Mammary epithelial cell (primary cell): ENCODE measurements around the gene EN2.

Source experiments
- EZH2 ChIP-seq: IDR thresholded peaks from 2 replicates; pipeline ENCODE4 v1.6.1; 2012; ENCODE audit warnings: low read length, inconsistent platforms, borderline replicate concordance
- TF ChIP-seq, protein P1 (sequence below), 2 donors: IDR thresholded peaks in 1 of 2; conservative IDR thresholded peaks in 1 of 2; 2 replicates each; pipeline ENCODE4 v1.5.1; 2011 to 2012; ENCODE audit warnings: inconsistent platforms in 2 of 2, low read length in 2 of 2, mild to moderate bottlenecking in 2 of 2, control low read depth in 1 of 2, low read depth in 1 of 2; ENCODE audit not compliant: insufficient read depth in 1 of 2; ENCODE audit errors: extremely low read depth in 1 of 2

GRCh38 chr7:155493744-155494538 is 36.0 kb downstream of the EN2 start:
- TF ChIP-seq, protein P1, sequence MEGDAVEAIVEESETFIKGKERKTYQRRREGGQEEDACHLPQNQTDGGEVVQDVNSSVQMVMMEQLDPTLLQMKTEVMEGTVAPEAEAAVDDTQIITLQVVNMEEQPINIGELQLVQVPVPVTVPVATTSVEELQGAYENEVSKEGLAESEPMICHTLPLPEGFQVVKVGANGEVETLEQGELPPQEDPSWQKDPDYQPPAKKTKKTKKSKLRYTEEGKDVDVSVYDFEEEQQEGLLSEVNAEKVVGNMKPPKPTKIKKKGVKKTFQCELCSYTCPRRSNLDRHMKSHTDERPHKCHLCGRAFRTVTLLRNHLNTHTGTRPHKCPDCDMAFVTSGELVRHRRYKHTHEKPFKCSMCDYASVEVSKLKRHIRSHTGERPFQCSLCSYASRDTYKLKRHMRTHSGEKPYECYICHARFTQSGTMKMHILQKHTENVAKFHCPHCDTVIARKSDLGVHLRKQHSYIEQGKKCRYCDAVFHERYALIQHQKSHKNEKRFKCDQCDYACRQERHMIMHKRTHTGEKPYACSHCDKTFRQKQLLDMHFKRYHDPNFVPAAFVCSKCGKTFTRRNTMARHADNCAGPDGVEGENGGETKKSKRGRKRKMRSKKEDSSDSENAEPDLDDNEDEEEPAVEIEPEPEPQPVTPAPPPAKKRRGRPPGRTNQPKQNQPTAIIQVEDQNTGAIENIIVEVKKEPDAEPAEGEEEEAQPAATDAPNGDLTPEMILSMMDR (conservative IDR thresholded peaks at IDR 0.05 in 1 of 2, IDR thresholded peaks at IDR 0.05 in 1 of 2; ENCODE audit: extremely low read depth in 1 of 2, insufficient read depth in 1 of 2, low read depth in 1 of 2, low read length in 2 of 2) = no peak
- TF ChIP-seq EZH2 = no peak
